DOHH2 (cell line): Measurements from ENCODE around the gene C1orf185.

Source experiments
- H3F3A ChIP-seq: fragments of 200-600 bp; sonication (generic), shearing (Covaris generic); 2 replicates; pipeline ENCODE4 v1.6.0; 2016; ENCODE audit warnings: antibody characterized with exemption, mild to moderate bottlenecking; ENCODE audit not compliant: control insufficient read depth, insufficient read depth
- H3K27ac ChIP-seq: fragments of 200-600 bp; sonication (generic); 2 replicates; pipeline ENCODE4 v1.5.1; 2014; ENCODE audit warnings: low read depth, mild to moderate bottlenecking, low read length, moderate library complexity
- H3K27me3 ChIP-seq: fragments of 200-600 bp; sonication (generic); 2 replicates; pipeline ENCODE4 v1.6.1; 2014; ENCODE audit warnings: mild to moderate bottlenecking, low read length, mixed read lengths; ENCODE audit not compliant: control insufficient read depth
- H3K36me3 ChIP-seq: fragments of 200-600 bp; sonication (generic); 2 replicates; pipeline ENCODE4 v1.6.1; 2014; ENCODE audit warnings: mild to moderate bottlenecking, low read length, moderate library complexity, mixed read lengths; ENCODE audit not compliant: control insufficient read depth
- H3K4me1 ChIP-seq: fragments of 200-600 bp; sonication (generic); 2 replicates; pipeline ENCODE4 v1.6.1; 2014; ENCODE audit warnings: mild to moderate bottlenecking, low read length, mixed read lengths; ENCODE audit not compliant: control insufficient read depth
- H3K4me2 ChIP-seq: fragments of 200-600 bp; sonication (generic); 2 replicates; pipeline ENCODE4 v1.6.0; 2014; ENCODE audit warnings: mild to moderate bottlenecking, low read length, moderate library complexity
- H3K4me3 ChIP-seq: fragments of 200-600 bp; sonication (generic); 2 replicates; pipeline ENCODE4 v1.5.1; 2014; ENCODE audit warnings: mild to moderate bottlenecking, low read length, mixed read lengths
- H3K79me2 ChIP-seq: fragments of 200-600 bp; sonication (generic); 2 replicates; pipeline ENCODE4 v1.6.1; 2014; ENCODE audit warnings: mild to moderate bottlenecking, low read length, mixed read lengths; ENCODE audit not compliant: control insufficient read depth
- H3K9me2 ChIP-seq: fragments of 200-600 bp; sonication (generic); replicated peaks from 2 replicates; pipeline ENCODE4 v1.6.1; 2014; ENCODE audit warnings: mild to moderate bottlenecking, low read length, mixed read lengths; ENCODE audit not compliant: control insufficient read depth
- H3K9me3 ChIP-seq: fragments of 200-600 bp; sonication (generic); 2 replicates; pipeline ENCODE4 v1.6.1; 2014; ENCODE audit warnings: antibody characterized with exemption, low read length, mixed read lengths; ENCODE audit not compliant: control insufficient read depth, insufficient read depth
- H4K20me1 ChIP-seq: fragments of 200-600 bp; sonication (generic); 2 replicates; pipeline ENCODE4 v1.6.0; 2014; ENCODE audit warnings: low read depth, mild to moderate bottlenecking, antibody characterized with exemption, low read length, moderate library complexity; ENCODE audit not compliant: control insufficient read depth, insufficient read depth
- EZH2phosphoT487 ChIP-seq: fragments of 200-600 bp; sonication (generic); IDR thresholded peaks from 2 replicates; pipeline ENCODE4 v1.6.1; 2017; ENCODE audit warnings: borderline replicate concordance, mild to moderate bottlenecking, antibody characterized with exemption, low read length, moderate library complexity, mixed read lengths
- TF ChIP-seq, protein P1 (sequence below): fragments of 200-600 bp; sonication (generic); IDR thresholded peaks from one replicate; pipeline ENCODE4 v1.5.1; 2014; ENCODE audit warnings: antibody characterized with exemption, mild to moderate bottlenecking, low read depth, low read length; ENCODE audit not compliant: poor library complexity, severe bottlenecking

C1orf185 gene

DNA sequence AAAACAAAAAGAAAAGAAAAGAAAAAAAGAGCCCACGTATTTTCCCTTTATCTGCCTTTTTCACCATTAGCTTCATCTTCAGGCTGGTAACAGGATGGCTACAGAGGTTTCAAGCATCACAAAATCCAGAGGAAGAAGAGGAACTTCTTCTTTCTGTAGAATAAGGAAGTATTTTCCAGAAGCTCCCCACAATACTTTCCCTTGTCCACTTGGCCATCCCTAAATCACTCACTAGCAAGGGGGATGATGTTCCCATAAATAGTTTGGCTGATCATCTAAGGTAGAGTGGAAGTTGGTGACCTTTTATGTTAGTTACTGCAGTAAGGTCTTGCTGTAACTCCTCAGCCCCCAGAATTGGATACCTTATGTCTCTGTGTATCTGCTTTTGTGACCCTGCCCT lies 88.9 kb downstream of the C1orf185 start:
- no peaks in the 10 kb centered on the region for H3K9me2 ChIP-seq
- peaks cover 16% of the 10 kb centered on the region for H3K27me3 ChIP-seq
- H3K79me2 ChIP-seq: no peaks in the 10 kb centered on the region
- no peak overlapping the region for H3K4me3 ChIP-seq
- no peaks in the 10 kb centered on the region for H3K4me1 ChIP-seq
- TF ChIP-seq, protein P1, sequence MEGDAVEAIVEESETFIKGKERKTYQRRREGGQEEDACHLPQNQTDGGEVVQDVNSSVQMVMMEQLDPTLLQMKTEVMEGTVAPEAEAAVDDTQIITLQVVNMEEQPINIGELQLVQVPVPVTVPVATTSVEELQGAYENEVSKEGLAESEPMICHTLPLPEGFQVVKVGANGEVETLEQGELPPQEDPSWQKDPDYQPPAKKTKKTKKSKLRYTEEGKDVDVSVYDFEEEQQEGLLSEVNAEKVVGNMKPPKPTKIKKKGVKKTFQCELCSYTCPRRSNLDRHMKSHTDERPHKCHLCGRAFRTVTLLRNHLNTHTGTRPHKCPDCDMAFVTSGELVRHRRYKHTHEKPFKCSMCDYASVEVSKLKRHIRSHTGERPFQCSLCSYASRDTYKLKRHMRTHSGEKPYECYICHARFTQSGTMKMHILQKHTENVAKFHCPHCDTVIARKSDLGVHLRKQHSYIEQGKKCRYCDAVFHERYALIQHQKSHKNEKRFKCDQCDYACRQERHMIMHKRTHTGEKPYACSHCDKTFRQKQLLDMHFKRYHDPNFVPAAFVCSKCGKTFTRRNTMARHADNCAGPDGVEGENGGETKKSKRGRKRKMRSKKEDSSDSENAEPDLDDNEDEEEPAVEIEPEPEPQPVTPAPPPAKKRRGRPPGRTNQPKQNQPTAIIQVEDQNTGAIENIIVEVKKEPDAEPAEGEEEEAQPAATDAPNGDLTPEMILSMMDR: no peak
- TF ChIP-seq EZH2phosphoT487: no peak
- H3K9me3 ChIP-seq: no peaks in the 10 kb centered on the region
- H3K36me3 ChIP-seq: no peaks in the 10 kb centered on the region
- no peak overlapping the region for H3K4me2 ChIP-seq
- 0 out of 2 replicates have a peak, but pooled peaks cover 3% of the 10 kb centered on the region for H4K20me1 ChIP-seq
- no peaks in the 10 kb centered on the region for H3F3A ChIP-seq
- H3K27ac ChIP-seq: no peak overlapping the region

DNA sequence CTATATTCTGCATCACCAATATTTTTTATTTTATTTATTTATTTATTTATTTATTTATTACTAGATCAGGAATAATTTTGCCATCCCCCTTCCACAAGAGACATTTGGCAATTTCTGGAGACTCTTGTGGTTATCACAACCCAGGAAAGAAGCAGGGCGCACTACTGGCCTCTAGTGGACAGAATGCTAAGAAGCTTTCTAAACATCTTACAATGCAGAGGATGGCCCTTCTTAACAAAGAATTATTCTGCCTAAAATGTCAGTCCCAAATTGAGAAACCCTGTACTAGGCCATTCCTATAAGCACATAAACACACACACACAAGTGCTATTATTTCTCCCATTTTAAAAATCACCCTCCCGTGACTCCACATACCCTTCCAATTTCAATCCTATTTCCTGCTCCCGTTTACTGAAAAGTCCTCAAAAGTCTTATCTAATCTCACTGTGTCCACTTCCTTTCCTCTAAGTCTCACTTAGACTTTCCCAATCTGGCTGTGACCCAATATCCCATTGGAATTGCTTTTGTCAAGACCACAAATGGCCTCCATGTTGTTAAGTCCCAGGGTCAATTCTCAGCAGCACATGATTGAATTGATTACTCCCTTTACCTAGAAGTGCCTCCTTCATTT lies 90.3 kb downstream of the C1orf185 start:
- Histone ChIP-seq H3K9me2 (no peaks in the 10 kb centered on the region), H3K4me1 (no peaks in the 10 kb centered on the region), H3K4me3 (no peak overlapping the region), H3K27me3 (peaks cover 16% of the 10 kb centered on the region), H3K27ac (no peak overlapping the region), H4K20me1 (0 out of 2 replicates have a peak, but pooled peaks cover 3% of the 10 kb centered on the region), H3K36me3 (no peaks in the 10 kb centered on the region), H3K9me3 (no peaks in the 10 kb centered on the region), H3K79me2 (no peaks in the 10 kb centered on the region), H3F3A (no peaks in the 10 kb centered on the region), H3K4me2 (no peak overlapping the region)
- TF ChIP-seq EZH2phosphoT487: no peak
- TF ChIP-seq, protein P1: peak; percentile 77

DNA sequence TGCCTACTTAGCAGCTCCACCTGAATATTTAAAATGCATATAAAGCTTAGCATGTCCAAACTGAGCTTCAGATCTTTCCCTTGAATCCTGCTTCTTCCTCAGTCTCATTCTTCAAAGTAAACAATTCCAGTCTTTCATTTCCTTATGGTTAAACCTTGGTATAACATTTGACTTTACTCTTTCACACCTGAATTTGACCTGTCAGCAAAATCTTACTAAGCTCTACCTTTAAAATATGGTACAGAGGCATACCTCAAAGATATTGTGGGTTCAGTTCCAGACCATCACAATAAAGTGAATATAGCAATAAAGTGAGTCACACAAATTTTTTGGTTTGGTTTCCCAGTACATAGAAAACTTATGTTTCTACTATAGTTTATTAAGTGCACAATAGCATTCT lies 91.5 kb downstream of the C1orf185 start:
- no peak for TF ChIP-seq EZH2phosphoT487
- TF ChIP-seq, protein P1: no peak
- H3K27me3 ChIP-seq: peaks cover 16% of the 10 kb centered on the region
- no peak overlapping the region for H3K4me2 ChIP-seq
- H3K4me3 ChIP-seq: no peak overlapping the region
- no peak overlapping the region for H3K27ac ChIP-seq
- no peaks in the 10 kb centered on the region for H3K36me3 ChIP-seq
- H3F3A ChIP-seq: no peaks in the 10 kb centered on the region
- H3K9me2 ChIP-seq: no peaks in the 10 kb centered on the region
- no peaks in the 10 kb centered on the region for H3K79me2 ChIP-seq
- 0 out of 2 replicates have a peak, but pooled peaks cover 3% of the 10 kb centered on the region for H4K20me1 ChIP-seq
- no peaks in the 10 kb centered on the region for H3K9me3 ChIP-seq
- no peaks in the 10 kb centered on the region for H3K4me1 ChIP-seq
